ENCODE data around the gene PEX11G. TPM values are rescaled to one million over a fixed set of nuclear protein-coding genes. Genes with fewer than 3 reads are reported as not detected.

Gene PEX11G
- total and polyA plus RNA-seq, 9 of the 15 experiments (the other 6 are each of a cell fraction or from before 2014, with no cell fraction given): 0.07 to 3.2 (median 0.70) TPM; not detected in 1

DNA sequence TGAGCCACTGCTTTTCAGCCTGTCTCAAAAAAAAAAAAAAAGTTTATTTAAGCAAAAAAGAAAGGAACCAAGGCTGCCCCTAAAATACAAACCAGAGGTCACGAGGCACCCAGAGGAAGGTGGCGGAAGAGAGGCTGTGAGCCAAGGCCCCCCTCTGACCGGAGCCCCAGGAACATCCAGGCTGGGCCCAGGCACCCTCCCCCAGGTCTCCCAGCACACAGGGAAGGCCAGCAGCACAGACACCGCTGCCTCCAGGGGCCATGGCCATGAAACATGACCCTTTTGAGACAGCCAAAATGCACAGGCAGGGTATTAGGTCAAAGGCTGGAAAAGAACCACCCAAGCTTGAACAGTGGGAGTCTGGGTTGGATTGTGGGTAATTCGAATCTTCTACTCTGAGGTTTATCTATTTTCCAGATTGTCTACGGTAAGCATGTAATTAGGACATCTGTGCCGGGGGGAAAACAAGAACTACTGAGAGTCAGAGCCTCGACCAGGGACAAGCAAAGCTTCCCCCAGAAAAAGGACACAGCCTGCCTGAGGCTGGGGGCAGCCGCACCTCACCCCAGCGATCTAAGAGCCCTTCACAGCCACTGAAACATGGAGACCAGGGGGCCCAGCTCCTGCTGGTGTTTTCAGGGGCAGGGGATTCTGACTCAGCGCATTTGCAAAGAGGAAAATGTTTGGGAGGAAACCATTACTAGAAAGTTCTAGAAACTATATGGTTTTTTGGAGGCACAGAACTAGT is 8.4 kb downstream of the PEX11G start:
- Histone ChIP-seq H3K27me3 (ENCODE audit: control insufficient read depth in 2 of 2, insufficient read depth in 2 of 2, low read length in 2 of 2) (no peaks in the 10 kb centered on the region), H3K9ac (ENCODE audit: insufficient read depth in 1 of 2, low read depth in 2 of 2, low read length in 2 of 2) (peak overlapping the region; percentile 1 to 83), H4K20me1 (replicated peaks; ENCODE audit: control insufficient read depth, insufficient read depth, low read length) (no peaks in the 10 kb centered on the region), H3K79me2 (ENCODE audit: control insufficient read depth, insufficient read depth, low read length) (no peaks in the 10 kb centered on the region), H3K9me3 (replicated peaks; ENCODE audit: control insufficient read depth, insufficient read depth, low read depth, low read length) (no peaks in the 10 kb centered on the region), H3K27ac (ENCODE audit: extremely low read depth, low read depth, low read length) (peak overlapping the region; percentile 55), H3K36me3 (ENCODE audit: control insufficient read depth, insufficient read depth, low read length) (no peaks in the 10 kb centered on the region), H3K4me1 (replicated peaks in 1 of 2; ENCODE audit: control insufficient read depth in 2 of 2, insufficient read depth in 2 of 2, low read length in 2 of 2) (peaks cover 18 to 64% of the 10 kb centered on the region in 2 experiments), H3K4me3 (no peak overlapping the region), H3K4me2 (ENCODE audit: insufficient read depth, low read length) (no peak overlapping the region; the same call in 1 of the 2 replicates), H3K9me1 (ENCODE audit: control insufficient read depth, insufficient read depth, low read length) (no peaks in the 10 kb centered on the region), H2AFZ (ENCODE audit: low read depth, low read length) (peak overlapping the region; percentile 74)
- POLR2A ChIA-PET: interaction anchor here (0.6 to 1.0 kb wide), 2 partner anchors 10 to 226 kb away, joined by 3 read pairs; no protein-coding TSS in a partner anchor
- intact Hi-C loops (cut with micrococcal nuclease): no loop called here
- no TSS peak for BruUV-seq (replicated peaks)
- CTCF ChIA-PET (ENCODE audit: low intra/inter-chr PET ratio): no interaction called here
- DNase-seq (ENCODE audit: extremely low read depth in 1 of 4, low spot score in 3 of 4): peak in 2 of 4 experiments; percentile 44 to 47
- in situ Hi-C loops (cut with MboI): no loop called here
- peak; percentile 70 for FAIRE-seq
- WGBS (ENCODE audit: insufficient coverage, low coverage, missing lambda C conversion rate): 32% methylated on average over 10 of the region's 11 CpGs
- peak; percentile 52 for ATAC-seq
- TF ChIP-seq SMARCE1 (IDR thresholded peaks at IDR 0.05) (no peak), ZNF316 (IDR thresholded peaks at IDR 0.05) (peak; percentile 88), NFE2 (IDR thresholded peaks at IDR 0.05; ENCODE audit: low read depth) (peak; percentile 53), C11orf30 (IDR thresholded peaks at IDR 0.05; ENCODE audit: low read depth) (peak; percentile 83), MAFK (IDR thresholded peaks at IDR 0.05; ENCODE audit: low read length) (peak; percentile 52; the same call in 1 of the 2 replicates), MAFG (tag; conservative IDR thresholded peaks at IDR 0.05) (peak; percentile 52; the same call in 1 of the 2 replicates), TCF3 (CRISPR knock-in tag; IDR thresholded peaks at IDR 0.05) (0 out of 2 replicates have a peak, but pooled peaks have one; percentile 24), RAD21 (CRISPR knock-in tag; conservative IDR thresholded peaks at IDR 0.05 in 1 of 2, IDR thresholded peaks at IDR 0.05 in 1 of 2) (0 out of 4 replicates have a peak, but pooled peaks of 1 of the 2 experiments have one; percentile 5), THRAP3 (IDR thresholded peaks at IDR 0.05; ENCODE audit: borderline replicate concordance) (no peak), MAFF (IDR thresholded peaks at IDR 0.05; ENCODE audit: low read length) (peak; percentile 21; the same call in 1 of the 2 replicates), IRF1 (CRISPR knock-in tag; IDR thresholded peaks at IDR 0.05; ENCODE audit: borderline replicate concordance) (no peak), ARID1B (IDR thresholded peaks at IDR 0.05) (0 out of 2 replicates have a peak, but pooled peaks have one; percentile 14), HNRNPL (IDR thresholded peaks at IDR 0.05; ENCODE audit: low read depth, low read length) (no peak), KDM1A (IDR thresholded peaks at IDR 0.05) (0 out of 4 replicates have a peak, but pooled peaks of 1 of the 2 experiments have one; percentile 13)
- TF ChIP-seq, protein P1, sequence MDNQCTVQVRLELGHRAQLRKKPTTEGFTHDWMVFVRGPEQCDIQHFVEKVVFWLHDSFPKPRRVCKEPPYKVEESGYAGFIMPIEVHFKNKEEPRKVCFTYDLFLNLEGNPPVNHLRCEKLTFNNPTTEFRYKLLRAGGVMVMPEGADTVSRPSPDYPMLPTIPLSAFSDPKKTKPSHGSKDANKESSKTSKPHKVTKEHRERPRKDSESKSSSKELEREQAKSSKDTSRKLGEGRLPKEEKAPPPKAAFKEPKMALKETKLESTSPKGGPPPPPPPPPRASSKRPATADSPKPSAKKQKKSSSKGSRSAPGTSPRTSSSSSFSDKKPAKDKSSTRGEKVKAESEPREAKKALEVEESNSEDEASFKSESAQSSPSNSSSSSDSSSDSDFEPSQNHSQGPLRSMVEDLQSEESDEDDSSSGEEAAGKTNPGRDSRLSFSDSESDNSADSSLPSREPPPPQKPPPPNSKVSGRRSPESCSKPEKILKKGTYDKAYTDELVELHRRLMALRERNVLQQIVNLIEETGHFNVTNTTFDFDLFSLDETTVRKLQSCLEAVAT (IDR thresholded peaks at IDR 0.05): no peak
- TF ChIP-seq, protein P2, sequence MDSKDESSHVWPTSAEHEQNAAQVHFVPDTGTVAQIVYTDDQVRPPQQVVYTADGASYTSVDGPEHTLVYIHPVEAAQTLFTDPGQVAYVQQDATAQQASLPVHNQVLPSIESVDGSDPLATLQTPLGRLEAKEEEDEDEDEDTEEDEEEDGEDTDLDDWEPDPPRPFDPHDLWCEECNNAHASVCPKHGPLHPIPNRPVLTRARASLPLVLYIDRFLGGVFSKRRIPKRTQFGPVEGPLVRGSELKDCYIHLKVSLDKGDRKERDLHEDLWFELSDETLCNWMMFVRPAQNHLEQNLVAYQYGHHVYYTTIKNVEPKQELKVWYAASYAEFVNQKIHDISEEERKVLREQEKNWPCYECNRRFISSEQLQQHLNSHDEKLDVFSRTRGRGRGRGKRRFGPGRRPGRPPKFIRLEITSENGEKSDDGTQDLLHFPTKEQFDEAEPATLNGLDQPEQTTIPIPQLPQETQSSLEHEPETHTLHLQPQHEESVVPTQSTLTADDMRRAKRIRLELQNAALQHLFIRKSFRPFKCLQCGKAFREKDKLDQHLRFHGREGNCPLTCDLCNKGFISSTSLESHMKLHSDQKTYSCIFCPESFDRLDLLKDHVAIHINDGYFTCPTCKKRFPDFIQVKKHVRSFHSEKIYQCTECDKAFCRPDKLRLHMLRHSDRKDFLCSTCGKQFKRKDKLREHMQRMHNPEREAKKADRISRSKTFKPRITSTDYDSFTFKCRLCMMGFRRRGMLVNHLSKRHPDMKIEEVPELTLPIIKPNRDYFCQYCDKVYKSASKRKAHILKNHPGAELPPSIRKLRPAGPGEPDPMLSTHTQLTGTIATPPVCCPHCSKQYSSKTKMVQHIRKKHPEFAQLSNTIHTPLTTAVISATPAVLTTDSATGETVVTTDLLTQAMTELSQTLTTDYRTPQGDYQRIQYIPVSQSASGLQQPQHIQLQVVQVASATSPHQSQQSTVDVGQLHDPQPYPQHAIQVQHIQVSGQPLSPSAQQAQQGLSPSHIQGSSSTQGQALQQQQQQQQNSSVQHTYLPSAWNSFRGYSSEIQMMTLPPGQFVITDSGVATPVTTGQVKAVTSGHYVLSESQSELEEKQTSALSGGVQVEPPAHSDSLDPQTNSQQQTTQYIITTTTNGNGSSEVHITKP (IDR thresholded peaks at IDR 0.05; ENCODE audit: partially characterized antibody): peak; percentile 13

Measured in K562 (cell line).